Measurements from ENCODE around the gene CAPN2.

CAPN2 gene

GRCh38 chr1:223709598-223709997 lies 2.7 kb upstream of the CAPN2 start:
- Histone ChIP-seq H2AFZ (ENCODE audit: low read depth, low read length) (no peak overlapping the region), H3K4me3 (ENCODE audit: low read length) (no peak overlapping the region), H3K36me3 (replicated peaks; ENCODE audit: low read depth, low read length) (no peaks in the 10 kb centered on the region), H3K4me2 (ENCODE audit: low read length) (no peak overlapping the region), H3K27me3 (ENCODE audit: low read depth, low read length) (peaks cover 16% of the 10 kb centered on the region), H3K27ac (ENCODE audit: low read length) (no peak overlapping the region), H3K9me3 (ENCODE audit: insufficient read depth, low read length) (no peaks in the 10 kb centered on the region), H3K4me1 (ENCODE audit: low read length) (peaks cover 11% of the 10 kb centered on the region), H4K20me1 (ENCODE audit: insufficient read depth, low read length) (no peaks in the 10 kb centered on the region), H3K79me2 (ENCODE audit: low read length) (peaks cover 4% of the 10 kb centered on the region; the same call in 1 of the 2 replicates), H3K9ac (ENCODE audit: low read length) (no peak overlapping the region)
- no peak for TF ChIP-seq EZH2phosphoT487 (IDR thresholded peaks at IDR 0.05; ENCODE audit: low read depth)
- TF ChIP-seq CTCF (IDR thresholded peaks at IDR 0.05; ENCODE audit: low read depth, low read length), result no peak

- Histone ChIP-seq H3K4me2 (ENCODE audit: low read length) (no peak overlapping the region), H3K27me3 (ENCODE audit: low read depth, low read length) (peaks cover 11% of the 10 kb centered on the region; the same call in 1 of the 2 replicates), H3K4me3 (ENCODE audit: low read length) (no peak overlapping the region), H2AFZ (ENCODE audit: low read depth, low read length) (no peak overlapping the region), H3K27ac (ENCODE audit: low read length) (no peak overlapping the region), H3K36me3 (replicated peaks; ENCODE audit: low read depth, low read length) (no peaks in the 10 kb centered on the region), H4K20me1 (ENCODE audit: insufficient read depth, low read length) (no peaks in the 10 kb centered on the region), H3K79me2 (ENCODE audit: low read length) (peaks cover 4% of the 10 kb centered on the region; the same call in 1 of the 2 replicates), H3K9me3 (ENCODE audit: insufficient read depth, low read length) (no peaks in the 10 kb centered on the region), H3K9ac (ENCODE audit: low read length) (no peak overlapping the region), H3K4me1 (ENCODE audit: low read length) (peaks cover 20% of the 10 kb centered on the region)
- TF ChIP-seq EZH2phosphoT487 (IDR thresholded peaks at IDR 0.05; ENCODE audit: low read depth) (no peak), CTCF (IDR thresholded peaks at IDR 0.05; ENCODE audit: low read depth, low read length) (no peak)
These were observed 1.9 kb upstream of the CAPN2 start for GRCh38 chr1:223710179-223711133.

- no peak for TF ChIP-seq EZH2phosphoT487 (IDR thresholded peaks at IDR 0.05; ENCODE audit: low read depth)
- TF ChIP-seq CTCF (IDR thresholded peaks at IDR 0.05; ENCODE audit: low read depth, low read length), result no peak
- H3K36me3 ChIP-seq (replicated peaks; ENCODE audit: low read depth, low read length), result no peaks in the 10 kb centered on the region
- H3K27me3 ChIP-seq (ENCODE audit: low read depth, low read length), result peaks cover 9% of the 10 kb centered on the region; the same call in 1 of the 2 replicates
- peaks cover 27% of the 10 kb centered on the region for H3K4me1 ChIP-seq (ENCODE audit: low read length)
- H4K20me1 ChIP-seq (ENCODE audit: insufficient read depth, low read length), result no peaks in the 10 kb centered on the region
- no peaks in the 10 kb centered on the region for H3K9me3 ChIP-seq (ENCODE audit: insufficient read depth, low read length)
- H3K4me3 ChIP-seq (ENCODE audit: low read length), result no peak overlapping the region
- no peak overlapping the region for H3K9ac ChIP-seq (ENCODE audit: low read length)
- no peak overlapping the region for H2AFZ ChIP-seq (ENCODE audit: low read depth, low read length)
- H3K4me2 ChIP-seq (ENCODE audit: low read length), result no peak overlapping the region
- H3K79me2 ChIP-seq (ENCODE audit: low read length), result peaks cover 4% of the 10 kb centered on the region; the same call in 1 of the 2 replicates
- H3K27ac ChIP-seq (ENCODE audit: low read length), result no peak overlapping the region
These were observed 1.2 kb upstream of the CAPN2 start for GRCh38 chr1:223711173-223711572.

GRCh38 chr1:223711747-223712193 lies 569 bp upstream of the CAPN2 start:
- Histone ChIP-seq H2AFZ (ENCODE audit: low read depth, low read length) (peak overlapping the region; percentile 72), H3K27me3 (ENCODE audit: low read depth, low read length) (peaks cover 9% of the 10 kb centered on the region; the same call in 1 of the 2 replicates)

More at GRCh38 chr1:223711747-223712193, 569 bp upstream of the CAPN2 start:
- Histone ChIP-seq H4K20me1 (ENCODE audit: insufficient read depth, low read length) (no peaks in the 10 kb centered on the region), H3K27ac (ENCODE audit: low read length) (no peak overlapping the region), H3K9ac (ENCODE audit: low read length) (peak overlapping the region; percentile 73), H3K79me2 (ENCODE audit: low read length) (peaks cover 4% of the 10 kb centered on the region; the same call in 1 of the 2 replicates), H3K4me2 (ENCODE audit: low read length) (peak overlapping the region; percentile 91), H3K9me3 (ENCODE audit: insufficient read depth, low read length) (no peaks in the 10 kb centered on the region), H3K4me3 (ENCODE audit: low read length) (peak overlapping the region; percentile 79), H3K4me1 (ENCODE audit: low read length) (peaks cover 33% of the 10 kb centered on the region), H3K36me3 (replicated peaks; ENCODE audit: low read depth, low read length) (no peaks in the 10 kb centered on the region)
- TF ChIP-seq EZH2phosphoT487 (IDR thresholded peaks at IDR 0.05; ENCODE audit: low read depth), result no peak
- TF ChIP-seq CTCF (IDR thresholded peaks at IDR 0.05; ENCODE audit: low read depth, low read length), result no peak
